GM18907 (cell line): ENCODE results near the gene CNTNAP2.
"Not testable (repeated sequence)": the region's sequence is repeated elsewhere in the genome, so short reads cannot be mapped to it uniquely, and the experiment has no call there.

ENCODE experiments used
- ATAC-seq: cut with Tn5 transposase; IDR thresholded peaks from one replicate; pipeline ENCODE4 v1.9.1; 2021; ENCODE audit warnings: mild to moderate bottlenecking, moderate library complexity; ENCODE audit not compliant: unreplicated experiment

CNTNAP2 gene

GRCh38 chr7:147070886-147071285 is 954.3 kb downstream of the CNTNAP2 start:
- ATAC-seq: no peak

DNA sequence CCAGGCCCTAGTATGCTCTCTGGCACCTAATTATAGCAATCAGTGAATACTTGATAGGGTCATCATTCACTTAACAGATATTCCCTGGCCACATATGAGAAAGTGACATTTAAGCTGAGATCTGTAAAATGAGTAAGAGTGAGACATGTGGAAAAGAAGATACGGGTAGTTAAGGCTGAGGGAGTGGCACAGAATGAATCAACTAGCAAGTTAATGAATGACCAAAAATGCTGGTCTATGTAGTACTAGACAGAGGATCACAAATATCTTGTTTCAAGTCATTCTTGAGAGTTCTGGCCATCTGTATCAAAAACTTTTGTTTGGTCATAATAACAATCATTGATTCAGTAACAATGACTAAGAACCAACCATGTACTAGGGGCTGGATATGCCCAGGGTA is 954.9 kb downstream of the CNTNAP2 start:
- no peak for ATAC-seq

- ATAC-seq: no peak
These were observed 961.7 kb downstream of the CNTNAP2 start for GRCh38 chr7:147078312-147078711.

DNA sequence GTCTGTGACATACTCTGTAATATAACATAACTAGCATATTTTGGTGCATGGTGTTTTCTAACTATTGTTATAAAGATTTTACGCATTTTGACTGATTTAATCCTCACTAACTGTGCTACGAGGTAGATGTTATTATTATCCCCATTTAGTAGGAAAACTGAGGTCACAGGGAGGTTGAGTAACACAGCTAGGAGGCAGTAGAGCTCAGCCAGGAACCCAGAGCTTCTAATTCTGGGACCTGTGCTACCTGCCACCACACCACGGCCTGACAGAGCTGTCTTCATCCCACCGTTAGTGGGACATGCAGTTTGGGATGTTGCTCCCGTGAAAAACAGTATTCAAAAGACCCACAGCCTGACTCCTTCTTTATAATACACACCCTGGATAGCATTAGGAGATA is 962.5 kb downstream of the CNTNAP2 start:
- no peak for ATAC-seq

- no peak for ATAC-seq
These were observed 963.4 kb downstream of the CNTNAP2 start for GRCh38 chr7:147079921-147080420.

- no peak for ATAC-seq
These were observed 964.5 kb downstream of the CNTNAP2 start for GRCh38 chr7:147081117-147081516.

GRCh38 chr7:147089051-147089461 is 972.5 kb downstream of the CNTNAP2 start:
- no peak for ATAC-seq

- no peak for ATAC-seq
These were observed 973.0 kb downstream of the CNTNAP2 start for GRCh38 chr7:147089608-147090007.

DNA sequence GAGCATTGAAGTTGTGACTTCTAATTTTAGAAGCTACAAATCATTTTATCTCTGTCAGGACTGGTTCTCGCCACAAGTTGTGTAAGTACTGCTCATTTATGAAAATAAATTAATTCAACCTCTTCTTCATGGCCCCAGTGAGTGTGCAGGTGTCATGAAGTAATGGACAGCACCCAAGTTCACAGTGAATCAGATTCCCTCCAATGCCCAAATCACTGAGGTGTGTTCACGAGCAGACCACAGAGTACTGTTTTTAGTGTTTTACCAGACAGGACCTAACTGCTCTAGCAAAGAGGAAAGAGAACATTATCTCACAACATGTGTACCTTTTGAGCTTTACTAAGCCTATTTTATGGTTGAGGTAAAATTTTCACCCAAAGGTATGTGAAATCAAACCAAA is 980.0 kb downstream of the CNTNAP2 start:
- no peak for ATAC-seq

GRCh38 chr7:147103224-147103623 is 986.6 kb downstream of the CNTNAP2 start:
- no peak for ATAC-seq

- ATAC-seq: no peak
These were observed 990.1 kb downstream of the CNTNAP2 start for GRCh38 chr7:147106746-147107145.

DNA sequence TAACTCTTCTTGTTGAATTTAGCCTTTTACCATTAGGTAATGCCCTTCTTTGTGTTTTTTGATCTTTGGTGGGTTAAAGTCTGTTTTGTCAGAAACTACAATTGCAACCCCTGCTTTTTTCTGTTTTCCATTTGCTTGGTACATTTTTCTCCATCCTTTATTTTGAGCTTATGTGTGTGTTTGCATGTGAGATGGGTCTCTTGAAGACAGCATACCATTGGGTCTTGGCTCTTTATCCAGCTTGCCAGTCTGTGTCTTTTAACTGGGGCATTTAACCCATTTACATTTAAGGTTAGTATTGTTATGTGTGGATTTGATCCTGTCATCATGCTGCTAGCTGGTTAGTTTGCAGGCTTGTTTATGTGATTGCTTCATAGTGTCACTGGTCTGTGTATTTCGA is 997.9 kb downstream of the CNTNAP2 start:
- ATAC-seq: not testable (repeated sequence)

GRCh38 chr7:147136352-147136751 is 1019.8 kb downstream of the CNTNAP2 start:
- no peak for ATAC-seq

DNA sequence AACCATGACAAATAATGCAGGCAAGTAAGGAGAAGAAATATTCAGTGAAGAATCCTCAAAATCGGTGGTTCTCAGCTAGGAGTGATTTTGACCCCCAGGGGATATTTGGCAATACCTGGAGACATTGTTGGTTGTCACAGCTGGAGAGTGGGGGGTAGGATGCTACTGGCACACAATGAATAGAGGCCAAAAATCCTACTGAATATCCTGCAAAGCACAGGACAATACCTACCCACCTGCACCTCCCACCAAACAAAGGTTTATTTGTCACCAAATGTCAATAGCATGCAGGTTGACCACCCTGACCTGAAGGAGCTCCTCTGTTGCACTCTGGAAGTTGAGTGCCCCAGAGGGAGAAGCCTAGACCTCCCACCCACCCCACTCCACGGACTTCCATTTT is 1028.6 kb downstream of the CNTNAP2 start:
- no peak for ATAC-seq

GRCh38 chr7:147146169-147146568 is 1029.6 kb downstream of the CNTNAP2 start:
- ATAC-seq: no peak

GRCh38 chr7:147151661-147152060 is 1035.1 kb downstream of the CNTNAP2 start:
- no peak for ATAC-seq

DNA sequence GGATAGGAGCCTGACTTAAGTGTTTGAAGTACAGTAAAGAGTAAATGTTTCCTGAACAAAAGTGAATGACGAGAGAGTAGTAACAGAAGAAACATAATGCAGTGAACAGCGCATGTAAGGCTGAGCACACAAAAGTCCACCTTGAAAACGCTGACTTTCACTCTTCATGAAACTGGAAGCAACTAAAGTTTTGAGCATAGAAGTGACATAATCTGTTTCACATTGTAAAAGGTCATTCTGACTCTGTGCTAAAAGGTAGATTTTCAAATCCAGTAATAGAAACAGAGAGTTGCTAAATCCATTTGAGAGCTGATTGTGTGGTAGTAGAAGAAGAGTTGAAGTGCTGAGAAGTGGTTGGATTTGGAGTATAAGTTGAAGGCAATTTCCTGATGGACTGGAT is 1037.0 kb downstream of the CNTNAP2 start:
- ATAC-seq: no peak

- ATAC-seq: no peak
These were observed 1044.8 kb downstream of the CNTNAP2 start for GRCh38 chr7:147161405-147161804.

- no peak for ATAC-seq
These were observed 1053.9 kb downstream of the CNTNAP2 start for GRCh38 chr7:147170341-147171012.

DNA sequence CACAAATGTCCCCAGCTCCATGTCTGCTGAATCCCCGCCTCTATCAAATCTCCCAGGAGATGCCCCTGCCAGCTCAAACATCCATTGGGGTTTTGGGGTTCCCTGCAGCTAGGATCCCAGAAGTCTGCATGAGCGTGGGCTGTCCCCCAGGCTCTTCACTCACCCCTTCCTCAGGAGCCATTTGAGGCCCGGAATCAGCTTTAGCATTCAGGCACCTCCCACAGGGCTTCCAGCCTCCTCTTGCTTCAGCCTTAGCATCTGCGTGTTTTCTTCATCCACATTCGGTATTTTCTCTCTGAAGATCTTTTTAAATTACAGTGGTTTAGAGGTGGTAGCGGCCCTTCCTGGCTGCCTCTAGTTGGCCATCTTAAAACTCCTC is 1054.4 kb downstream of the CNTNAP2 start:
- ATAC-seq: no peak

- ATAC-seq: no peak
These were observed 1057.3 kb downstream of the CNTNAP2 start for GRCh38 chr7:147173883-147174282.

GRCh38 chr7:147182874-147183273 is 1066.3 kb downstream of the CNTNAP2 start:
- no peak for ATAC-seq

GRCh38 chr7:147183276-147183675 is 1066.7 kb downstream of the CNTNAP2 start:
- ATAC-seq: no peak
